Measurements from ENCODE around the gene IFNE.

The IFNE gene

GRCh38 chr9:21482213-21482612 lies at the start of gene IFNE:
IFNE (minus strand) TSS chr9:21482313; CDS start chr9:21481694, 619 bp downstream.
- DNase-seq, result no peak

- DNase-seq, result no peak
These were observed 46.2 kb upstream of the IFNE start for GRCh38 chr9:21528123-21528808.

GRCh38 chr9:21527579-21527978 lies 45.5 kb upstream of the IFNE start:
- no peak for DNase-seq

- DNase-seq, result no peak
These were observed 43.1 kb upstream of the IFNE start for GRCh38 chr9:21525174-21525573.

- no peak for DNase-seq
These were observed 42.2 kb upstream of the IFNE start for GRCh38 chr9:21524099-21524830.

- no peak for DNase-seq
These were observed 41.2 kb upstream of the IFNE start for GRCh38 chr9:21523021-21524014.

- no peak for DNase-seq
These were observed 40.2 kb upstream of the IFNE start for GRCh38 chr9:21522348-21522747.

- DNase-seq, result no peak
These were observed 39.3 kb upstream of the IFNE start for GRCh38 chr9:21521448-21521847.

- no peak for DNase-seq
These were observed 38.6 kb upstream of the IFNE start for GRCh38 chr9:21520501-21521228.

GRCh38 chr9:21519855-21520434 lies 37.8 kb upstream of the IFNE start:
- no peak for DNase-seq

- DNase-seq, result no peak
These were observed 34.7 kb upstream of the IFNE start for GRCh38 chr9:21516796-21517195.

GRCh38 chr9:21513431-21513830 lies 31.3 kb upstream of the IFNE start:
- DNase-seq, result no peak

- DNase-seq, result no peak
These were observed 28.7 kb upstream of the IFNE start for GRCh38 chr9:21510806-21511205.

- DNase-seq, result no peak
These were observed 25.3 kb upstream of the IFNE start for GRCh38 chr9:21507483-21507790.

- DNase-seq, result peak; percentile 21
These were observed 24.7 kb upstream of the IFNE start for GRCh38 chr9:21506626-21507482.

GRCh38 chr9:21505425-21506179 lies 23.5 kb upstream of the IFNE start:
- no peak for DNase-seq

GRCh38 chr9:21504894-21505293 lies 22.8 kb upstream of the IFNE start:
- DNase-seq, result no peak

GRCh38 chr9:21504113-21504512 lies 22.0 kb upstream of the IFNE start:
- DNase-seq, result no peak

GRCh38 chr9:21502586-21502985 lies 20.5 kb upstream of the IFNE start:
- DNase-seq, result no peak

- DNase-seq, result no peak
These were observed 17.8 kb upstream of the IFNE start for GRCh38 chr9:21499912-21500311.

GRCh38 chr9:21491756-21492155 lies 9.6 kb upstream of the IFNE start:
- DNase-seq, result no peak
